HFFc6 (cell line): Measurements from ENCODE around the gene EPGN. TPM values are rescaled to one million over a fixed set of nuclear protein-coding genes. Genes with fewer than 3 reads are reported as not detected.

Source experiments
- DNase-seq: peaks from one replicate; pipeline ENCODE4 v3.0.0-alpha.2; 2018
- H3K27ac Mint-ChIP-seq: 2 replicates; pipeline ENCODE4 v1.8.0; 2020; ENCODE audit warnings: mild to moderate bottlenecking, mixed read lengths
- H3K27me3 Mint-ChIP-seq: 2 replicates; pipeline ENCODE4 v1.8.0; 2021; ENCODE audit warnings: mild to moderate bottlenecking, moderate library complexity, mixed read lengths; ENCODE audit not compliant: insufficient read depth
- H3K36me3 Mint-ChIP-seq: 2 replicates; pipeline ENCODE4 v1.8.0; 2021; ENCODE audit warnings: low read depth, mixed read lengths
- H3K4me1 Mint-ChIP-seq: 2 replicates; pipeline ENCODE4 v1.8.0; 2020; ENCODE audit warnings: low read depth, mixed read lengths
- H3K4me3 Mint-ChIP-seq: 2 replicates; pipeline ENCODE4 v1.8.0; 2020; ENCODE audit warnings: mild to moderate bottlenecking, moderate library complexity, mixed read lengths
- H3K9me3 Mint-ChIP-seq: 2 replicates; pipeline ENCODE4 v1.8.0; 2020; ENCODE audit warnings: mild to moderate bottlenecking, mixed read lengths
- CTCF ChIP-seq: fragments of 200-600 bp; sonication (generic); IDR thresholded peaks from 2 replicates; pipeline ENCODE4 v1.5.0; 2021; ENCODE audit warnings: antibody characterized with exemption, mild to moderate bottlenecking
- total RNA-seq, 6 experiments: library from RNA; stranded (reverse); fragmentation: NEBNext Ultra II Directional; extraction: Animal tissue kit (Norgen Biotek cat#: 25700); gene quantifications; 2 replicates in 1 of 6; 3 replicates in 5 of 6; pipeline ENCODE4 v1.2.3, GENCODE V29; 2021

The EPGN gene
- total RNA-seq, 6 experiments from 2014 or later = 0.33 to 3.3 (median 0.71) TPM; not detected in 1

GRCh38 chr4:74305000-74305399 lies 3.3 kb upstream of the EPGN start:
- Mint-ChIP-seq H3K9me3 (no peaks in the 10 kb centered on the region), H3K27ac (no peak overlapping the region), H3K4me1 (peaks cover 13% of the 10 kb centered on the region), H3K36me3 (no peaks in the 10 kb centered on the region), H3K27me3 (no peaks in the 10 kb centered on the region), H3K4me3 (no peak overlapping the region)
- no peak for TF ChIP-seq CTCF
- DNase-seq = no peak

- TF ChIP-seq CTCF = no peak
- H3K9me3 Mint-ChIP-seq = no peaks in the 10 kb centered on the region
- no peak overlapping the region for H3K4me3 Mint-ChIP-seq
- H3K4me1 Mint-ChIP-seq = peaks cover 17% of the 10 kb centered on the region
- no peaks in the 10 kb centered on the region for H3K36me3 Mint-ChIP-seq
- no peaks in the 10 kb centered on the region for H3K27me3 Mint-ChIP-seq
- H3K27ac Mint-ChIP-seq = no peak overlapping the region
- DNase-seq = no peak
Observed at GRCh38 chr4:74307170-74307569, 1.1 kb upstream of the EPGN start.

- Mint-ChIP-seq H3K27me3 (no peaks in the 10 kb centered on the region), H3K4me3 (no peak overlapping the region), H3K27ac (no peak overlapping the region), H3K36me3 (no peaks in the 10 kb centered on the region), H3K4me1 (peaks cover 17% of the 10 kb centered on the region), H3K9me3 (no peaks in the 10 kb centered on the region)
- DNase-seq = no peak
- no peak for TF ChIP-seq CTCF
Observed at GRCh38 chr4:74309223-74309622, 953 bp downstream of the EPGN start.

- peak; percentile 86 for TF ChIP-seq CTCF
- Mint-ChIP-seq H3K9me3 (no peaks in the 10 kb centered on the region), H3K4me3 (no peak overlapping the region), H3K36me3 (no peaks in the 10 kb centered on the region), H3K27ac (no peak overlapping the region), H3K27me3 (no peaks in the 10 kb centered on the region), H3K4me1 (peaks cover 23% of the 10 kb centered on the region)
- DNase-seq = peak; percentile 62
Observed at GRCh38 chr4:74311696-74312313, 3.5 kb downstream of the EPGN start.

- Mint-ChIP-seq H3K9me3 (no peaks in the 10 kb centered on the region), H3K4me3 (no peak overlapping the region), H3K27ac (no peak overlapping the region), H3K36me3 (no peaks in the 10 kb centered on the region), H3K4me1 (peaks cover 21% of the 10 kb centered on the region), H3K27me3 (no peaks in the 10 kb centered on the region)
- no peak for TF ChIP-seq CTCF
- no peak for DNase-seq
Observed at GRCh38 chr4:74314329-74314728, 6.1 kb downstream of the EPGN start.

- Mint-ChIP-seq H3K4me1 (peaks cover 27% of the 10 kb centered on the region), H3K4me3 (no peak overlapping the region), H3K27ac (no peak overlapping the region), H3K36me3 (no peaks in the 10 kb centered on the region), H3K27me3 (no peaks in the 10 kb centered on the region), H3K9me3 (no peaks in the 10 kb centered on the region)
- no peak for TF ChIP-seq CTCF
- no peak for DNase-seq
Observed at GRCh38 chr4:74314944-74315343, 6.7 kb downstream of the EPGN start.
